ENCODE results near the gene PLEKHA6.

Gene PLEKHA6

GRCh38 chr1:204350857-204351573 is 8.7 kb downstream of the PLEKHA6 start:
- TF ChIP-seq POLR2AphosphoS5 (IDR thresholded peaks at IDR 0.05; ENCODE audit: low read depth) (no peak), SPI1 (IDR thresholded peaks at IDR 0.05; ENCODE audit: borderline replicate concordance, low read depth) (no peak), CTCF (IDR thresholded peaks at IDR 0.05; ENCODE audit: insufficient read depth, low read length) (no peak), REST (IDR thresholded peaks at IDR 0.05; ENCODE audit: insufficient replicate concordance, low read depth) (no peak), GABPA (IDR thresholded peaks at IDR 0.05; ENCODE audit: low read depth) (no peak)
- H3K27ac ChIP-seq (replicated peaks): no peak overlapping the region

GRCh38 chr1:204350312-204350711 is 9.4 kb downstream of the PLEKHA6 start:
- DNase-seq (ENCODE audit: low read depth in 1 of 2, low spot score in 1 of 2): no peak
- TF ChIP-seq GABPA (IDR thresholded peaks at IDR 0.05; ENCODE audit: low read depth) (no peak), REST (IDR thresholded peaks at IDR 0.05; ENCODE audit: insufficient replicate concordance, low read depth) (no peak), POLR2AphosphoS5 (IDR thresholded peaks at IDR 0.05; ENCODE audit: low read depth) (no peak)
- Histone ChIP-seq H3K27me3 (ENCODE audit: insufficient read depth, poor library complexity, severe bottlenecking) (no peaks in the 10 kb centered on the region), H3K27ac (replicated peaks) (no peak overlapping the region), H3K4me3 (replicated peaks; ENCODE audit: insufficient read depth, low read length) (no peak overlapping the region)

More at GRCh38 chr1:204350857-204351573, 8.7 kb downstream of the PLEKHA6 start:
- Histone ChIP-seq H3K27me3 (ENCODE audit: insufficient read depth, poor library complexity, severe bottlenecking) (no peaks in the 10 kb centered on the region), H3K4me3 (replicated peaks; ENCODE audit: insufficient read depth, low read length) (no peak overlapping the region)
- no peak for DNase-seq (ENCODE audit: low read depth in 1 of 2, low spot score in 1 of 2)

- Histone ChIP-seq H3K27me3 (ENCODE audit: insufficient read depth, poor library complexity, severe bottlenecking) (no peaks in the 10 kb centered on the region), H3K4me3 (replicated peaks; ENCODE audit: insufficient read depth, low read length) (no peak overlapping the region), H3K27ac (replicated peaks) (no peak overlapping the region)
- no peak for DNase-seq (ENCODE audit: low read depth in 1 of 2, low spot score in 1 of 2)
- TF ChIP-seq REST (IDR thresholded peaks at IDR 0.05; ENCODE audit: insufficient replicate concordance, low read depth): no peak
- no peak for TF ChIP-seq GABPA (IDR thresholded peaks at IDR 0.05; ENCODE audit: low read depth)
- no peak for TF ChIP-seq SPI1 (IDR thresholded peaks at IDR 0.05; ENCODE audit: borderline replicate concordance, low read depth)
- TF ChIP-seq CTCF (IDR thresholded peaks at IDR 0.05; ENCODE audit: insufficient read depth, low read length): no peak
- TF ChIP-seq POLR2AphosphoS5 (IDR thresholded peaks at IDR 0.05; ENCODE audit: low read depth): no peak
Observed at GRCh38 chr1:204349602-204350001, 10.1 kb downstream of the PLEKHA6 start.
